Activated CD4-positive, alpha-beta T cell treated with anti-CD3 and anti-CD28 coated beads for 48 hours (primary cell): ENCODE measurements around the gene UBXN2A.

ENCODE experiments used
- DNase-seq: peaks from one replicate; pipeline ENCODE4 v3.0.0-alpha.2; 2020

The UBXN2A gene

DNA sequence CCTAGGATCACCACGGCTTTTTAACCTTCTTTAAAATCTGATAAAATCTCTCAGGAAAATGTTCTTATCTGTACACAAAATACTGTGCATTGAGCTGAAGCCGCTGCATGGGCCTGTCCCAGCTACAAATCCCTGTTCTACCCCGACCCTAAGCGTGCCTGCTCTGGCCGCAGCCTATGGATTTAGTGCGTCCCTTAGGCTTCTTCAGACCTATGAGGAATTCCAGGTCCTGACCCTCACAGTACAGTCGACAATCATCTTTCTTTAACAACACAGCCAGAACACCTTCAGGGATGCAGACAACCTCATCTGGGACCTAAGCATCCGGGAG, 107.4 kb downstream of the UBXN2A start:
- DNase-seq, result no peak

- DNase-seq, result no peak
Observed at GRCh38 chr2:24048769-24049484, 108.7 kb downstream of the UBXN2A start.

- peak; percentile 61 for DNase-seq
Observed at GRCh38 chr2:24049485-24050021, 109.3 kb downstream of the UBXN2A start, which contains the start of gene FKBP1B. Gene FKBP1B (plus strand): TSS chr2:24049741. CDS start chr2:24049850, 109 bp downstream.

DNA sequence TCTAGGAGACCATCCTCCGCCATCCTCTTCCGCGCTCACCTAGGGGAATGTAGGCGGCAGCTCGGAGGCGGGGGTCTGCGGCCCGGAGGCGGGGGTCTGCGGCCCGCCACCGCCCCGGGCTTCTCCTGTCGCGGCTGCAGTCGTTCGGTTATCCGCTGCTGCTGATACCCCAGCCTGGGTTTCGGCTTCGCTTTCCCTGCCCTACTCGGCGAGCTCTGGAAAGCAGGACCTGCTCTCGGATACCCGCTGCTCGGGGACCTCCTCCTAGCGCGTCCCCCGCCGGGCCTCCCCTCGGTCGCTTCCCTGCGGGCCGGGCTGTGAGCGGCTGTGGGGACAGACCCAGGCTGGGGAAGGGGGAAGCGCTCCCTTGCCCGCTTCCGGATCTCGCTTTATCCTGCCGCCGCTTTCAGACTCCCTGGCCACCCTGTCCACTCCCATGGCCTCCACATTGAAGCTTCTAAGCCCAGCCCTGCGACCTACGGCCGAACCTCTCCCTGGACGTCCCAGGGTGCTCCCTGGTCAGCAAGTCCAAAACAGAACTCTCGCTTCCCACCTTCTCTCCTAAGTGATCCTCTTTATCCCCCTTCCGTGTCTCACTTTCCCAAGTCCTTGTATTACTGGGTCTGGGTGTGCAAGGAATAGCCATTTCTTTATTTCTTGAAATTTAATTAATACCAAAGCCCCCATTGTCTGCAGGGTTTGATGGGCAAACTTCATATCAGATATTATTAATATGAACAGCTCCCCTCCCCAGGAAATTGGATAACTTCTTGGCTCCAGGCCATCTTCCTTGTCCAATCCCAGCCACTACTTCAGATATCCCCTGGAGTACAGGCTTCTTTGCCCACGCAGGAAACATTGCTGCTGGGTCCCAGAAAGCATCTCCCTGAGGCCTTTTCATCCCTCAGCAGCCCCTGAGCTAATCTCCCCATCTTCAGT, 110.0 kb downstream of the UBXN2A start:
- DNase-seq, result peak; percentile 22

DNA sequence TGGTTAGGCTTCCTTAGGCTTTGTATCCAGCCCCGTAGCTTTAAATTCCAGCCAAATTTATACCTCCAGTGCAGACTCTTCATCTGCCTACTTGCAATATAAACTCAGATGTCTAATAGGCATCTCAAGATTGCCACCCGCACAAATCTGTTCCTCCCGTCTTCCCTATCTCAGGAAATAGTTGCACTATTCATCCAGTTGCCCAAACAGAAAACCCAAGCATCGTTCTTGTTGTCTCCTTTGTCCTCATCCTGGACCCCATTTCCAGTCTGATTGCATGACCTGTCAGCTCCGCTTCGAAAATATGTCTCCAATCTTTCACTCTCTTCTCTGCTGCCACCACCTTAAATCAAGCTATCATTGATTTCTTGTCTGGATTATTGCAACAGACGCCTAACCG, 111.6 kb downstream of the UBXN2A start:
- no peak for DNase-seq

DNA sequence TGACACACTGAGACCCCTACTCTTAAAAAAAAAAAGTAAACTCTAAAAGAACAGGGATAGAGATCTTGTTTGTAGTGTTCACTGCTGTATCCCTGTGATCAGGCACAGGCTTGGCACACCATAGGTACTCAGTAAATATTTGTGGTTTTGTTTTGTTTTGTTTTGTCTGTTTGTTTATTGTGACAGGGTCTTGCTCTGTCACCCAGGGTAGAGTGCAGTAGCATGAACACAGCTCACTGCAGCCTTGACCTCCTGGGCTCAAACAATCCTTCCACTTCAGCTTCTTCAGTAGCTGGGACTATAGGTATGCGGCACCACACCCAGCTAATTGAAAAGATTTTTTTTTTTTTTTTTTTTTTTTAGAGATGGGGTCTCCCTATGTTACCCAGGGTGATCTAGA, 112.7 kb downstream of the UBXN2A start:
- no peak for DNase-seq
